ENCODE results near the gene ING5.
"Not testable (repeated sequence)": the region's sequence is repeated elsewhere in the genome, so short reads cannot be mapped to it uniquely, and the experiment has no call there.

ING5 gene

GRCh38 chr2:241656190-241656741, 45.6 kb upstream of the ING5 start:
- no peak for DNase-seq (ENCODE audit: low spot score)
- no peak for TF ChIP-seq CTCF (conservative IDR thresholded peaks at IDR 0.05; ENCODE audit: low read depth)
- CTCF ChIA-PET: interaction anchor here (0.8 kb wide), 1 partner anchor 82 kb away, joined by 3 read pairs; no protein-coding TSS in a partner anchor
- H3K27ac ChIP-seq: 0 out of 2 replicates have a peak overlapping the region, but pooled peaks have one; percentile 3
- POLR2A ChIA-PET (ENCODE audit: low non-redundant PET): interaction anchor here (0.7 kb wide), 1 partner anchor 276 kb away, joined by 3 read pairs; no protein-coding TSS in a partner anchor

- ChIA-PET POLR2A (ENCODE audit: low non-redundant PET) (no interaction called here), CTCF (interaction anchor here (1.1 kb wide), 1 partner anchor 48 kb away, joined by 3 read pairs; no protein-coding TSS in a partner anchor)
- TF ChIP-seq CTCF (conservative IDR thresholded peaks at IDR 0.05; ENCODE audit: low read depth): no peak
Measured at GRCh38 chr2:241657786-241658254, 44.0 kb upstream of the ING5 start.

GRCh38 chr2:241658296-241658695, 43.5 kb upstream of the ING5 start:
- POLR2A ChIA-PET (ENCODE audit: low non-redundant PET): no interaction called here

More at GRCh38 chr2:241657786-241658254, 44.0 kb upstream of the ING5 start:
- H3K27ac ChIP-seq: peak overlapping the region; percentile 29; the same call in 1 of the 2 replicates
- no peak for DNase-seq (ENCODE audit: low spot score)

GRCh38 chr2:241659150-241659739, 42.6 kb upstream of the ING5 start:
- peak; percentile 74 for TF ChIP-seq CTCF (conservative IDR thresholded peaks at IDR 0.05; ENCODE audit: low read depth)
- CTCF ChIA-PET: interaction anchor here (0.5 to 1.1 kb wide), 9 partner anchors 9 to 1065 kb away, joined by 3 to 4 read pairs (median 3); no protein-coding TSS in a partner anchor
- H3K27ac ChIP-seq: peak overlapping the region; percentile 29
- POLR2A ChIA-PET (ENCODE audit: low non-redundant PET): no interaction called here
- DNase-seq (ENCODE audit: low spot score): peak; percentile 44

More at GRCh38 chr2:241658296-241658695, 43.5 kb upstream of the ING5 start:
- peak overlapping the region; percentile 29 for H3K27ac ChIP-seq
- CTCF ChIA-PET: interaction anchor here (0.5 to 1.1 kb wide), 5 partner anchors 9 to 128 kb away, joined by 3 to 5 read pairs (median 3); no protein-coding TSS in a partner anchor
- no peak for DNase-seq (ENCODE audit: low spot score)
- TF ChIP-seq CTCF (conservative IDR thresholded peaks at IDR 0.05; ENCODE audit: low read depth): no peak

GRCh38 chr2:241660593-241661213, 41.1 kb upstream of the ING5 start:
- no peak for DNase-seq (ENCODE audit: low spot score)
- H3K27ac ChIP-seq: no peak overlapping the region; the same call in 1 of the 2 replicates
- ChIA-PET POLR2A (ENCODE audit: low non-redundant PET) (no interaction called here), CTCF (interaction anchor here (0.7 kb wide), 1 partner anchor 35 kb away, joined by 3 read pairs; no protein-coding TSS in a partner anchor)
- TF ChIP-seq CTCF (conservative IDR thresholded peaks at IDR 0.05; ENCODE audit: low read depth): no peak

GRCh38 chr2:241662731-241663130, 39.1 kb upstream of the ING5 start:
- CTCF ChIA-PET: interaction anchor here (0.6 kb wide), 1 partner anchor 24 kb away, joined by 4 read pairs; no protein-coding TSS in a partner anchor
- H3K27ac ChIP-seq; DNase-seq (ENCODE audit: low spot score); POLR2A ChIA-PET (ENCODE audit: low non-redundant PET): not testable (repeated sequence)

Measured in RWPE1 (cell line).